Kidney epithelial cell (primary cell): ENCODE results near the gene ZDHHC14. TPM values are rescaled to one million over a fixed set of nuclear protein-coding genes. Genes with fewer than 3 reads are reported as not detected.
"Not testable (repeated sequence)": the region's sequence is repeated elsewhere in the genome, so short reads cannot be mapped to it uniquely, and the experiment has no call there.

ENCODE experiments used
- DNase-seq: peaks from one replicate; pipeline ENCODE4 v3.0.0-alpha.2; 2010; ENCODE audit warnings: low read depth
- H3K27me3 ChIP-seq: 2 replicates; pipeline ENCODE4 v1.6.0; 2011; ENCODE audit warnings: low read length; ENCODE audit not compliant: control insufficient read depth, insufficient read depth
- H3K36me3 ChIP-seq: 2 replicates; pipeline ENCODE4 v1.5.1; 2011; ENCODE audit warnings: low read length; ENCODE audit not compliant: control insufficient read depth, insufficient read depth
- H3K4me3 ChIP-seq: 2 replicates; pipeline ENCODE4 v1.5.1; 2011; ENCODE audit warnings: low read depth, mild to moderate bottlenecking, control low read depth, low read length
- CTCF ChIP-seq: IDR thresholded peaks from 2 replicates; pipeline ENCODE4 v1.5.1; 2011; ENCODE audit warnings: mild to moderate bottlenecking, moderate library complexity, low read length, control low read depth, inconsistent platforms; ENCODE audit not compliant: insufficient read depth, poor library complexity, severe bottlenecking
- total RNA-seq: library from RNA; depleted of rRNA; stranded (reverse); fragments of >200 nt; gene quantifications from 2 replicates; pipeline ENCODE4 v1.2.3, GENCODE V29; 2015

ZDHHC14 gene
- total RNA-seq: 9.7 and 16.4 TPM in 2 replicates

- TF ChIP-seq CTCF: no peak
These were observed at the start of gene ZDHHC14 for GRCh38 chr6:157380779-157381561. Gene ZDHHC14 (plus strand): TSS chr6:157381190.

GRCh38 chr6:157332813-157333212 is 48.2 kb upstream of the ZDHHC14 start:
- DNase-seq: no peak
- Histone ChIP-seq H3K27me3 (no peaks in the 10 kb centered on the region), H3K4me3 (no peak overlapping the region), H3K36me3 (no peaks in the 10 kb centered on the region)
- no peak for TF ChIP-seq CTCF

More at GRCh38 chr6:157380779-157381561, at the start of gene ZDHHC14:
- Histone ChIP-seq H3K27me3 (no peaks in the 10 kb centered on the region), H3K36me3 (no peaks in the 10 kb centered on the region), H3K4me3 (peak within 1 kb of the TSS; percentile 74)
- peak; percentile 50 for DNase-seq

- TF ChIP-seq CTCF: no peak
- DNase-seq: no peak
- H3K36me3 ChIP-seq: no peaks in the 10 kb centered on the region
- H3K27me3 ChIP-seq: no peaks in the 10 kb centered on the region
- no peak overlapping the region for H3K4me3 ChIP-seq
These were observed 47.5 kb upstream of the ZDHHC14 start for GRCh38 chr6:157333537-157333936.

GRCh38 chr6:157333956-157334355 is 47.0 kb upstream of the ZDHHC14 start:
- Histone ChIP-seq H3K4me3 (no peak overlapping the region), H3K27me3 (no peaks in the 10 kb centered on the region), H3K36me3 (no peaks in the 10 kb centered on the region)
- TF ChIP-seq CTCF: no peak
- no peak for DNase-seq

- H3K36me3 ChIP-seq: no peaks in the 10 kb centered on the region
- H3K27me3 ChIP-seq: no peaks in the 10 kb centered on the region
- TF ChIP-seq CTCF: no peak
- H3K4me3 ChIP-seq: no peak overlapping the region
- no peak for DNase-seq
These were observed 45.2 kb upstream of the ZDHHC14 start for GRCh38 chr6:157335829-157336228.

- H3K4me3 ChIP-seq, H3K36me3 ChIP-seq, H3K27me3 ChIP-seq, DNase-seq: not testable (repeated sequence)
These were observed 43.7 kb upstream of the ZDHHC14 start for GRCh38 chr6:157337276-157337675.
